Stimulated activated CD8-positive, alpha-beta memory T cell treated with anti-CD3 and anti-CD28 coated beads, Interleukin-12 subunit alpha, Interleukin-12 subunit beta, amount 100 ng/mL, for 24 hours (primary cell): ENCODE results near the gene ETHE1.

ENCODE experiments used
- DNase-seq: peaks from one replicate; pipeline ENCODE4 v3.0.0-alpha.2; 2020; ENCODE audit errors: extremely low read depth

ETHE1 gene

GRCh38 chr19:43465468-43466120 lies 61.4 kb downstream of the ETHE1 start, which contains the start of gene LYPD3:
TSS of gene LYPD3 (minus strand) at chr19:43465608. CDS start at chr19:43465571, 37 bp downstream.
- DNase-seq: no peak

GRCh38 chr19:43464134-43464775 lies 62.7 kb downstream of the ETHE1 start:
- peak; percentile 42 for DNase-seq

DNA sequence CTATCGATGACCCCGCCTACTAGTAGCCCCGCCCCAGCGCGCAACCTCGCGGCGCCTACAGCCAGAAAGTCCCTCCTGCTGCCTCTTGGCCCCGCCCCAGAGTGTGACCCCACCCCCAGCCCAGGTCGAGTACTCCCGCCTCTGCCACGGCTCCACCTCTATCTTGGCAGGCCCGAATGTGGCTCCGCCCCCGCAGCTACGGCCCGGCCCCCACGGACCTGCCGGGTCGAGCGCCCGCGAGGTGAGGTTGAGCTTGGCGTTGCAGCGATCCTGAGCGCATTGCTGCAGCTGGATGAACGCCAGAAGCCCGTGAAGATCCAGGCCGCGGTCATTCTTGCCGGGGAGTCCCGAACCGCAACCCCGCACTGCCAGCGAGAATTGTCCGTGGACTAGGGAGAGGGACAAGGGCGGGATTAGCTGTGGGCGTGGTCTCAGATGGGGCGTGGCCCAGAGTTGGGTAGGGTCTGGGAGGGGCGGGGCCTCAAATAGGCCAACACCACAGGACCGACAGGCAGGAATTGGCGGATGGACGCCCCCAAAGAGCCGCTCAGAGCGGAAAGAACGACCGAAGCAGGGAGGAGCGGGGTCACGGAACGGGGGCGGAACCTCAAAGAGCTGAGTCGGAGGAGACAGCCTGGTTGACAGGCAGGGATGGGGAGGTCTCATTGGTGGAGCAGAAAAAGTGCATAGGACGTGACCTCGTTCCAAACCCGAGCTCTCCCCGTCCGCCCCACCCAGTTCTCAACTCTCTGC lies 63.4 kb downstream of the ETHE1 start:
- peak; percentile 98 for DNase-seq

DNA sequence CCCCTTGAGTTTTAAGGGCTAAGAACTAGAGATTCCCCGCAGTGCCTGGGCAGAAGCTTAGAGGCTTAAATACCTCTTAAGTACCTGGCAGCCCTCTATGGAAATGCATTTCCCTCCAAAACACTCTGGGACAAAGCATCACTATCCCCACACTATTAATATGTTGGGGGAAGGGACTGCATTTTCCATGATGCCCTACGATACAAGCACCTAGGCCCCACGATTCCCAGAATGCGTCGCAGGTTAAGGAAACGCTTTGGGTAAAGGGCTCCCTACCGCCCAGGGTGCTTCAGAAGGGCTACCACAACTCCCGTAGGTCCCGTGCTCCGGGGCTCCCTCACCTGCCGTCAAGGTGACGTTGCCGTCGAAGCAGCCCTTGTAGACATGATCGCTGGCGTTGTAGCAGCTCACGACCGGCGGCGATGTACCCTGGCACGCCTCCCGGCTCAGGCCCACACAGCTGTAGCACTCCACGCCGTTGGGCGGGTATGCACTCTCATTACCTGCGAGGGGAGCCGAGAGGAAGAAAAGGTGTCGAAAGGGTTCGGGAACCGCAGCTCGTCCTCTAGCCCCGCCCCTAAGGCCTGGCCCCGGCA lies 64.1 kb downstream of the ETHE1 start:
- no peak for DNase-seq

GRCh38 chr19:43462383-43462782 lies 64.6 kb downstream of the ETHE1 start:
- DNase-seq: no peak

- no peak for DNase-seq
Observed at GRCh38 chr19:43461303-43461702, 65.7 kb downstream of the ETHE1 start.

DNA sequence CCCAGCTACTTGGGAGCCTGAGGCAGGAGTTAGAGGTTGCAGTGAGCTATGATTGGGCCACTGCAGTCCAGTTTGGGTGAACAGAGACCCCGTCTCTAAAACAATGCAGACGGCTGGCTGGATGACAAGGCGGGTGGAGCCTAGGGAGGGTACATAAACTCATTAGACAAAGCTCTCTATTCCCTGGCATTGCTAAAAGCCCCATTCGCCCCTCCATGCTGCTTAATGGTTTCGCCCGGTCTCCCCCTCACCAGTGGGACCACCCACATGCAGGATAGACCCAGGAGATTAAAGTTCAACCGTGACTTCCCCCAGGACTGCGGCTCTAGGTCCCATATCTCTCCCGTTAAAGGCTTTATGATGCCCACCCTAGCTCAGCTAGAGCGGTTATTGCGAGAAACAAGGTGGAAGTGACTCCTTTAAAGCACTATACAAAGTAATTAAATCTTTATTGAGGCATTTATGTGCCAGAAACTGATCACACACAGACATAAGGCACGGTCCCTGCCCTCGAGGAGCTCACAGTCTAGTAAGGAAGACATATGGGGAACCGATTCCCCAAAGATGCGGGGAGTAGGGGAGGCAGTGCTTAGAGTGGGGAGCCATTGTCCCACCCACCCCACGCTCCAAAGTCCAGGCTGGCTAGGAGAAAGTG lies 66.5 kb downstream of the ETHE1 start:
- DNase-seq: no peak

DNA sequence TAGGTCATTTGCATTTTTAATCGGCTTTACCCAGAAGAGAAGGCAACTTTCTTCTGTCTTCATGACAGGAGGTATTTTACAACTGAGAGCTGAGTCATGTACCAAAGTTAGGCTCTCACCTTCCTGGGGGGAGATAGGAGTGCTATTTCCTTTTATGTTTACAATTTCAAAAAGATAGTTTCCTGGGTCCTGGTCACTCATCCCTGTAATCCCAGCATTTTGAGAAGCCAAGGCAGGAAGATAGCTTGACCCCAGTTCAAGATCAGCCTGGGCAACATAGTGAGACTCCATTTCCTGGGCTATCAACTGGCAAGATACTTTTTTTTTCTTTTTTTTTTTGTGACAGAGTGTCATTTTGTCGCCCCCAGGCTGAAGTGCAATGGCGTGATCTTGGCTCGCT lies 69.2 kb downstream of the ETHE1 start:
- no peak for DNase-seq
